ENCODE results near the gene DGKA. TPM values are rescaled to one million over a fixed set of nuclear protein-coding genes. Genes with fewer than 3 reads are reported as not detected.
"Not testable (repeated sequence)": the region's sequence is repeated elsewhere in the genome, so short reads cannot be mapped to it uniquely, and the experiment has no call there.

Gene DGKA
- total and polyA plus RNA-seq, 2 of the 4 experiments (the other 2 are of a cell fraction), result 71.9 to 75.1 TPM

DNA sequence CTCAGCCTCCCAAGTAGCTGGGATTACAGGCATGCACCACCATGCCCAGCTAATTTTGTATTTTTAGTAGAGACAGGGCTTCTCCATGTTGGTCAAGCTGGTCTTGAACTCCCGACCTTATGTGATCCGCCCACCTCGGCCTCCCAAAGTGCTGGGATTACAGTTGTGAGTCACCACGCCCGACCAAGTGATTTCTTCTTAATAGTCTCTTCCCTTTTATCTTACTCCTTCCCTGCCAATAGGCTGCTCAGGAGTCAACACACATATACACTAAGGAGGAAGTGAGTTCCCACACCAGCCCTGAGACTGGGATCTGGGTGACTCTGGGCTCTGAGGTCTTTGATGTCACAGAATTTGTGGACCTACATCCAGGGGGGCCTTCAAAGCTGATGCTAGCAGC lies 72.4 kb downstream of the DGKA start:
- intact Hi-C loops (cut with micrococcal nuclease), result not testable (repeated sequence)

More for the DNA sequence above, 72.4 kb downstream of the DGKA start:
- H2BK15ac ChIP-seq (ENCODE audit: low read depth, low read length); H3K27ac ChIP-seq (ENCODE audit: insufficient read depth, low read length); dilution Hi-C loops (cut with HindIII; ENCODE audit: low sequenced_read_pairs, unreplicated experiment); H3K27me3 ChIP-seq (ENCODE audit: control insufficient read depth, insufficient read depth, low read length); H3K4me3 ChIP-seq (ENCODE audit: insufficient read depth, low read depth, low read length); H4K5ac ChIP-seq (ENCODE audit: low read depth, low read length); H3K9ac ChIP-seq (ENCODE audit: low read depth, low read length); CTCF ChIA-PET; H4K20me1 ChIP-seq (ENCODE audit: insufficient read depth, low read length); DNase-seq; in situ Hi-C loops (cut with MboI; ENCODE audit: low sequenced_read_pairs); ATAC-seq (ENCODE audit: low read depth); H2AK5ac ChIP-seq (ENCODE audit: low read depth, low read length); H3K14ac ChIP-seq (replicated peaks; ENCODE audit: low read depth, low read length); H4K8ac ChIP-seq (ENCODE audit: low read depth in 2 of 2, low read length in 2 of 2); H3K4me2 ChIP-seq (ENCODE audit: low read depth, low read length); H4K91ac ChIP-seq (ENCODE audit: insufficient read depth, low read depth, low read length); H2BK20ac ChIP-seq (ENCODE audit: low read depth, low read length); H3K4me1 ChIP-seq (ENCODE audit: control insufficient read depth, insufficient read depth, low read length); H3K9me3 ChIP-seq (ENCODE audit: control insufficient read depth, insufficient read depth, low read length); H3K4ac ChIP-seq (ENCODE audit: low read depth, low read length); BruUV-seq (replicated peaks); POLR2A ChIA-PET (ENCODE audit: unreplicated experiment); H2BK5ac ChIP-seq (ENCODE audit: low read depth, low read length, poor library complexity, severe bottlenecking); H2BK120ac ChIP-seq (ENCODE audit: low read depth, low read length); H3K23ac ChIP-seq (ENCODE audit: low read depth, low read length); H3K56ac ChIP-seq (ENCODE audit: extremely low read depth, insufficient read depth, low read length); H3K18ac ChIP-seq (ENCODE audit: low read depth, low read length); H2AFZ ChIP-seq (replicated peaks; ENCODE audit: low read length, poor library complexity): not testable (repeated sequence)
- H3K79me1 ChIP-seq (ENCODE audit: low read depth in 1 of 2, low read length in 2 of 2), result peaks cover 3 to 15% of the 10 kb centered on the region in 2 experiments; a peak in 3 of 4 replicates
- peaks cover 16% of the 10 kb centered on the region for H3K9me1 ChIP-seq (ENCODE audit: insufficient read depth, low read length)
- peaks cover 18% of the 10 kb centered on the region for H3K36me3 ChIP-seq (ENCODE audit: control insufficient read depth, insufficient read depth, low read length)
- no CpG with 5 or more reads among the region's 5 CpGs for WGBS, 2 experiments (ENCODE audit: extremely low coverage in 2 of 2, insufficient read length in 1 of 2)
- H2AK9ac ChIP-seq (replicated peaks; ENCODE audit: low read depth, low read length, poor library complexity), result peak overlapping the region; percentile 65

Other genes starting within 250 kb of the DGKA start
- 3.9 and 4.4 TPM in 2 replicates for gene ITGA7, start 223.3 kb upstream of the DGKA start, total RNA-seq (2012; rRNA removed)
- gene ITGA7, start 223.3 kb upstream of the DGKA start, polyA plus RNA-seq (2012; rRNA removed), result 13.9 and 15.7 TPM in 2 replicates
- gene BLOC1S1, start 215.1 kb upstream of the DGKA start, total RNA-seq (2012; rRNA removed), result 128 and 158 TPM in 2 replicates
- gene BLOC1S1, start 215.1 kb upstream of the DGKA start, polyA plus RNA-seq (2012; rRNA removed), result 280 and 285 TPM in 2 replicates
- 7.3 and 8.9 TPM in 2 replicates for gene RDH5, start 210.8 kb upstream of the DGKA start, total RNA-seq (2012; rRNA removed)
- 18.8 and 21.0 TPM in 2 replicates for gene RDH5, start 210.8 kb upstream of the DGKA start, polyA plus RNA-seq (2012; rRNA removed)
- gene CD63, start 202.2 kb upstream of the DGKA start, total RNA-seq (2012; rRNA removed), result 995 and 1,796 TPM in 2 replicates
- gene CD63, start 202.2 kb upstream of the DGKA start, polyA plus RNA-seq (2012; rRNA removed), result 1,398 and 1,518 TPM in 2 replicates
- gene GDF11, start 188.0 kb upstream of the DGKA start, total RNA-seq (2012; rRNA removed), result 2.2 and 2.7 TPM in 2 replicates
- 12.9 and 13.6 TPM in 2 replicates for gene GDF11, start 188.0 kb upstream of the DGKA start, polyA plus RNA-seq (2012; rRNA removed)
- 46.8 and 132 TPM in 2 replicates for gene SARNP, start 113.4 kb upstream of the DGKA start, total RNA-seq (2012; rRNA removed)
- gene SARNP, start 113.4 kb upstream of the DGKA start, polyA plus RNA-seq (2012; rRNA removed), result 99.6 and 103 TPM in 2 replicates
- 20.4 and 23.3 TPM in 2 replicates for gene ORMDL2, start 113.1 kb upstream of the DGKA start, total RNA-seq (2012; rRNA removed)
- 38.6 and 39.7 TPM in 2 replicates for gene ORMDL2, start 113.1 kb upstream of the DGKA start, polyA plus RNA-seq (2012; rRNA removed)
- 56.3 and 56.9 TPM in 2 replicates for gene DNAJC14, start 101.6 kb upstream of the DGKA start, total RNA-seq (2012; rRNA removed)
- 13.3 and 19.8 TPM in 2 replicates for gene DNAJC14, start 101.6 kb upstream of the DGKA start, polyA plus RNA-seq (2012; rRNA removed)
- gene MMP19, start 88.2 kb upstream of the DGKA start, total RNA-seq (2012; rRNA removed), result 8.6 and 9.9 TPM in 2 replicates
- gene MMP19, start 88.2 kb upstream of the DGKA start, polyA plus RNA-seq (2012; rRNA removed), result 34.3 and 34.7 TPM in 2 replicates
- 25.6 and 27.8 TPM in 2 replicates for gene PYM1, start 3.3 kb upstream of the DGKA start, total RNA-seq (2012; rRNA removed)
- gene PYM1, start 3.3 kb upstream of the DGKA start, polyA plus RNA-seq (2012; rRNA removed), result 26.5 and 27.3 TPM in 2 replicates
- gene PMEL, start 34.9 kb downstream of the DGKA start, total RNA-seq (2012; rRNA removed), result 1.4 and 1.7 TPM in 2 replicates
- gene PMEL, start 34.9 kb downstream of the DGKA start, polyA plus RNA-seq (2012; rRNA removed), result 5.8 and 5.9 TPM in 2 replicates
- gene CDK2, start 35.7 kb downstream of the DGKA start, total RNA-seq (2012; rRNA removed), result 40.0 and 42.5 TPM in 2 replicates
- gene CDK2, start 35.7 kb downstream of the DGKA start, polyA plus RNA-seq (2012; rRNA removed), result 61.7 and 101 TPM in 2 replicates
- 54.4 and 56.5 TPM in 2 replicates for gene RAB5B, start 42.9 kb downstream of the DGKA start, total RNA-seq (2012; rRNA removed)
- gene RAB5B, start 42.9 kb downstream of the DGKA start, polyA plus RNA-seq (2012; rRNA removed), result 85.6 and 99.2 TPM in 2 replicates
- 13.1 and 19.4 TPM in 2 replicates for gene SUOX, start 66.1 kb downstream of the DGKA start, total RNA-seq (2012; rRNA removed)
- gene SUOX, start 66.1 kb downstream of the DGKA start, polyA plus RNA-seq (2012; rRNA removed), result 17.8 and 19.2 TPM in 2 replicates
- gene IKZF4, start 89.9 kb downstream of the DGKA start, total RNA-seq (2012; rRNA removed), result 1.4 and 1.8 TPM in 2 replicates
- gene IKZF4, start 89.9 kb downstream of the DGKA start, polyA plus RNA-seq (2012; rRNA removed), result 6.6 and 7.1 TPM in 2 replicates
- 307 and 977 TPM in 2 replicates for gene RPS26, start 110.8 kb downstream of the DGKA start, total RNA-seq (2012; rRNA removed)
- gene RPS26, start 110.8 kb downstream of the DGKA start, polyA plus RNA-seq (2012; rRNA removed), result 1,049 and 1,824 TPM in 2 replicates
- 2.2 and 2.5 TPM in 2 replicates for gene ERBB3, start 149.0 kb downstream of the DGKA start, total RNA-seq (2012; rRNA removed)
- gene ERBB3, start 149.0 kb downstream of the DGKA start, polyA plus RNA-seq (2012; rRNA removed), result 1.4 and 1.5 TPM in 2 replicates
- 198 and 251 TPM in 2 replicates for gene PA2G4, start 173.4 kb downstream of the DGKA start, total RNA-seq (2012; rRNA removed)
- 158 and 166 TPM in 2 replicates for gene PA2G4, start 173.4 kb downstream of the DGKA start, polyA plus RNA-seq (2012; rRNA removed)
- 1,119 and 1,341 TPM in 2 replicates for gene RPL41, start 185.5 kb downstream of the DGKA start, total RNA-seq (2012; rRNA removed)
- 8,623 and 9,394 TPM in 2 replicates for gene RPL41, start 185.5 kb downstream of the DGKA start, polyA plus RNA-seq (2012; rRNA removed)
- gene ZC3H10, start 187.1 kb downstream of the DGKA start, total RNA-seq (2012; rRNA removed), result 3.3 and 3.6 TPM in 2 replicates
- gene ZC3H10, start 187.1 kb downstream of the DGKA start, polyA plus RNA-seq (2012; rRNA removed), result 1.1 and 1.5 TPM in 2 replicates
- gene ESYT1, start 197.1 kb downstream of the DGKA start, total RNA-seq (2012; rRNA removed), result 137 and 150 TPM in 2 replicates
- gene ESYT1, start 197.1 kb downstream of the DGKA start, polyA plus RNA-seq (2012; rRNA removed), result 153 and 157 TPM in 2 replicates
- 78.3 and 90.0 TPM in 2 replicates for gene MYL6B, start 221.4 kb downstream of the DGKA start, total RNA-seq (2012; rRNA removed)
- gene MYL6B, start 221.4 kb downstream of the DGKA start, polyA plus RNA-seq (2012; rRNA removed), result 112 and 117 TPM in 2 replicates
- gene MYL6, start 227.2 kb downstream of the DGKA start, total RNA-seq (2012; rRNA removed), result 4,816 and 6,155 TPM in 2 replicates
- 6,979 and 8,569 TPM in 2 replicates for gene MYL6, start 227.2 kb downstream of the DGKA start, polyA plus RNA-seq (2012; rRNA removed)

Data from IMR-90 (cell line).